ENCODE measurements around the gene STUB1. TPM values are rescaled to one million over a fixed set of nuclear protein-coding genes. Genes with fewer than 3 reads are reported as not detected.

Gene STUB1
- polyA plus RNA-seq, 4 donors: 93.2 to 138 (median 122) TPM

DNA sequence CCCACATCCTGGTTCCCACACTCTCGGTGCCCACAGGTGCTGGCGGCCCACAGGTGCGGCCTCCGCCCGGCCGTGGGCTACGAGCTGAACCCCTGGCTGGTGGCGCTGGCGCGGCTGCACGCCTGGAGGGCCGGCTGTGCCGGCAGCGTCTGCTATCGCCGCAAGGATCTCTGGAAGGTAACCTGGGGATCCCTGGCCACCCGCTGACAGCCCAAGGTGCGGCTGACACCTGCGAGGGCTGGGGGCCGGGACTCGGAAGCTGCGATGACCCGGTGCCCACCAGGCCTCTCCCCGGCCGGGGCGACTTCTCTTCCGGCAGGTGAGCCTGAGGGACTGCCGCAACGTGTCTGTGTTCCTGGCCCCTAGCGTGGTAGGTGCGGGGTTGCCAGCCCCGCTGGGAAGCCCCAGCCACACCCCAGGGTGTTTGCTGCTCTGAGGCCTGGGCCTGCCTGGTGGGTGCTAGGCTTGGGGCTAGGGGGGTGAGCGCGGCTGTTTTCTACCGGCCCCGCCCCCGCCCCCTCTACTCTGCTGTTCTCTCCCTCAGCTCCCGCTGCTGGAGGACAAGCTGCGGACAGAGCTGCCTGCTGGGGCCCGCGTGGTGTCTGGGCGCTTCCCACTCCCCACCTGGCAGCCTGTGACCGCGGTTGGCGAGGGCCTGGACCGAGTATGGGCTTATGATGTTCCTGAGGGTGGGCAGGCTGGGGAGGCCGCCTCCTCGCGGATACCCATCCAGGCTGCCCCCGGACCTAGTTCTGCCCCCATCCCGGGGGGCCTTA, 41.7 kb downstream of the STUB1 start:
- no peak for DNase-seq (ENCODE audit: low read depth in 4 of 4, low spot score in 3 of 4)

- DNase-seq (ENCODE audit: low read depth in 4 of 4, low spot score in 3 of 4): no peak
These were observed 42.8 kb downstream of the STUB1 start for GRCh38 chr16:722835-723633.

DNA sequence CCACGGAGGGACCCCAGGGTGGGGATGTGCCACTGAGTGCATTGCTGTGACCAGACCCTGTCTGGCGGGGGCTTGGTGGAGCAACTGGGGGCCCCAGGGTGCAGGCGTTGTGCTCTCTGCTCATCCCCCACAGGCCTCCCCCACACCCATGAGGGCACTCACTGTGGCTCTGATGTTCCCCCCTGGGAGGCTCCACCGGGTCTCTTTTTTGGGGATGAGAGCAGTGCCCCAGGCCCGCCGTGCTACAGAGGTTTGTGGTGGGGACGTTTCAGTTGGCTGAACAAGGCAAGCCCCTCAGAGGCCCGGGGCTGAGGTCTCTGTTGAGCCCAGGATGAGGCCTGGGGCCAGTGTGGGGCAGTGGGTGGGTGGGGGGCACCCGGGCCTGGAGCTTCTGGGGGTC, 43.5 kb downstream of the STUB1 start:
- no peak for DNase-seq (ENCODE audit: low read depth in 4 of 4, low spot score in 3 of 4)

GRCh38 chr16:724188-725040, 44.2 kb downstream of the STUB1 start:
- DNase-seq (ENCODE audit: low read depth in 4 of 4, low spot score in 3 of 4): no peak

DNA sequence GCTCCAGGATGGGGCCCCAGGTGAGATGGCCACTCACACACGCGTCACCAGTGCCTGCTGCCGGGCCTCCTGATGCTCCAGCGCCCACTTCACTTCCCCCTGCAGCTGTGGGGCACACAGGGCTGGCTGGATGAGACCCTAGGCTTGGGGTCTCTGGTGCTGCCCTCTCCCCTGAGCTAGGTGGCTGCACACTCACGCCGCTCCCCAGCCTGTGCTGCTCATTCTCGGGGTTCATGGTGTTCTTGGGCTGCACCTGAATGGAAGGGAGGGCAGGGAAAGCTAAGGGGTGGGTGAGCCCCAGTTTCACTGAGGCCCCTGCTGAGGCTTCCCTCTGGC, 44.8 kb downstream of the STUB1 start:
- no peak for DNase-seq (ENCODE audit: low read depth in 4 of 4, low spot score in 3 of 4)

DNA sequence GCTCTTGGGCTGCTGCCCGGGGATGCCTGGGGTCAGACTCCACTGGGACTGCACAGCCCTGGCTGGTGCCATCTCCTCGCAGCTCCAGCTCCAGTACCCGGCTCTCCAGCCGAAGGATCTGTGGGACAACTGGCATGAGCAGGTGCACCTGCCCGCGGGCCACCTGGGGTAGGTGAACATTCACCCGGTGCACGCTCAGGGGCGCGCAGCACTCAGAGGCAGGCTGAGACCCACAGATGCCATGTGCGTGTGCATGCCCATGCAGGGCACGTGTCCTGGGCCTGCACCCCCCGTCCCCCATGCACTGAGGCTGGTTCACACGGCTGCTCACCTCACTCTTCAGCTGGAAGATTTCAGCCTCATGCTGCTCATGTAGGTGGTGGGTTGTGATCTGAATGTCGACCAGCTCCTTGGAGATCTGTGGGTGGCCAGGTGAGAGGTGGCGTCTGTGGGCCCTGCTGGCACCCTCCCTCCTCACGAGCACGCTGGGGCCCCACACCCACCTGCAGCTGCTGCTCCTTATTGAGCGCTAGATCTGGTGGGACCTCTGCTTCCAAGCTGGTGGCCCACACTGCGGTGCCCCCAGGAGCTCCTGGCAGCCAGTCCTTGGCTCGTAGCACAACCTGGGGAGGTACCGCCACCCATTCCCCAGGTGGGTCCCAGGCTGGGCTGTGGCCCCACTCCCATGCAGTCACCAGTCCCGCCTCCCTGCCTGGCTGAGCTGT, 45.4 kb downstream of the STUB1 start:
- DNase-seq (ENCODE audit: low read depth in 4 of 4, low spot score in 3 of 4): no peak

DNA sequence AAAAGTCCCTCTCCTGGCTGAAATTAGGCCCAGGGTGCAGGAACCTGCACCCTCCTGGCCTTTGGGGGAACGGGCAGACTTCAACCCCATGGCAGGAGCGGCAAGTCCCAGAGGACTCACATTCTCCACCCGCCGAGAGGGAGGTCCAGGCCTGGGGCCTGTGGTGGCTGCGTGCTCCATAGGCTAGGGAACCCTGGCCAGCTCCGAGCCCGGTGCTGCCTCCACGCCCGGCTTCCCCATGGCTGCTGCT, 45.9 kb downstream of the STUB1 start:
- DNase-seq (ENCODE audit: low read depth in 4 of 4, low spot score in 3 of 4): no peak

DNA sequence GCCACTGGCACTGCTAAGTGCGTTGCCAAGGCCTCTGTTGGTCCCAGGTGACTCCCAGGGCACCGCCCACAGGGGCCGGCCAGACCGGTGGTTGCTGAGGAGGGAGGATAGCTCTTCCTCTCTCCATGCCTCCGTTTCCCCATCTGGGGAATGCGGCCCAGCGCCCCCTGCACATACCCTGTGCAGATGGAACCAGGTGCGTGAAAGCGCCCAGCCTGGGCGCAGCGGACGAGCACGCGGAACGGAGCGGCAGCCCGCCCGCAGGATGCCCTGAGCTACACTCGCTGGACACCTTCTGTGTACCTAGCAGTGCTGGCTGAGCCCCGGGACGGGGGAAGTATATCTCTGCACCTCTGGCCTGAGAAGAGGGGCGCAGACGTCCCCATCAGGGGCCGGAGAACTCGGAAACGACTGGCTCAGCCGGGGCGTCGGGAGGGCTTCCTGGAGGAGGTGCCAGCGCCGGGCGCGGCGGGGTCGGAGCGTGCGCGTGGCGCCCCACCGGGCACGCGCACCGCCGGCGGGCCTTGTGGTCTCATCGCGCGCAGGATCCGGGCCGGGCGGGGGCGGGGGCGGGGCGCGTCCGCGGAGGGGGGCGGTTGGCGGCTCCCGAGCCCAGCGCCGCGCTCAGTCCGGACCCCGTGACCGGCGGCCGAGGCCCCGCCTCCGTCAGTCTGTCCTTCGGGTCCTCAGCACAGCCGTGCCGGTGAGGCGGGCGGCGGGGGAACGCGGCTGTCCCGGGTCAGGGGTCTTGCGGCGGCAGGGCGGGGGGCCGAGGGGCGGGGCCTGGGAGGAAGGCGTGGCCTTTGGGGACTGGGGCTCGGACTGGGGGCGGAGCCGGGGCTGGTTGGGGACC, 46.5 kb downstream of the STUB1 start, which contains the start of the genes CCDC78 and HAGHL:
CCDC78 (minus strand) TSS at position 6 of the 853 bp plus-strand sequence. CDS start 76 bp downstream, outside the sequence.
HAGHL (plus strand) TSS at position 669 of the 853 bp plus-strand sequence. CDS start 404 bp downstream, outside the sequence.
- no peak for DNase-seq (ENCODE audit: low read depth in 4 of 4, low spot score in 3 of 4)

DNA sequence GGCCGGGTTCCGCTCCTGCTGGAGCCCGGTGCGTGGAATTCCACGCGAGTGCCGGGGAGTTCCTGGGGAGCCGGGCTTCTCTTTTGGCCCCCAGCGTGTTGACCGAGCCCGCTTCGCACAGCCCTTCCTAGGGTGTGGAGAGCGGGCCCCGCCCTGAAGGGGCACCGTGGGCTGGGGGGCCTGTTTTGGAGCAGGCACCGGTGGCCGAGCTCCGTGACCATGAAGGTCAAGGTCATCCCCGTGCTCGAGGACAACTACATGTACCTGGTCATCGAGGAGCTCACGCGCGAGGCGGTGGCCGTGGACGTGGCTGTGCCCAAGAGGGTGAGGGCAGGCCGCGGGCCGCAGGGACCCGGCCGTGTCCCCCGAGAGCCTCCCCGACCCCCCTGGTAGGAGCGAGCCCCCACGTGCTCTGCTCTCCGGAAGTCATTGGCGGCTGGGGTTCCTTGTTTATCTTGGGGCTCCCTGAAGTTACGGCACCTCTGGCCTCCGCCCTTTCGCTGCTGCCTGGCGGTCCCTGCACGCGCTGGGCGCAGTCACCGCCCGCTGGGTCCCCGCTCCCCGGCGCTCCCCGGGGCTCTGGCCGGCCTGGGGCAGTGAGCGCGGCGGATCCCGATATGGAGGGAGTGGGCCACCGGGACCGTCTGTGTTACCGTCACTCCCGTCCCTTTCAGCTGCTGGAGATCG, 47.2 kb downstream of the STUB1 start:
- DNase-seq (ENCODE audit: low read depth in 4 of 4, low spot score in 3 of 4): no peak

DNA sequence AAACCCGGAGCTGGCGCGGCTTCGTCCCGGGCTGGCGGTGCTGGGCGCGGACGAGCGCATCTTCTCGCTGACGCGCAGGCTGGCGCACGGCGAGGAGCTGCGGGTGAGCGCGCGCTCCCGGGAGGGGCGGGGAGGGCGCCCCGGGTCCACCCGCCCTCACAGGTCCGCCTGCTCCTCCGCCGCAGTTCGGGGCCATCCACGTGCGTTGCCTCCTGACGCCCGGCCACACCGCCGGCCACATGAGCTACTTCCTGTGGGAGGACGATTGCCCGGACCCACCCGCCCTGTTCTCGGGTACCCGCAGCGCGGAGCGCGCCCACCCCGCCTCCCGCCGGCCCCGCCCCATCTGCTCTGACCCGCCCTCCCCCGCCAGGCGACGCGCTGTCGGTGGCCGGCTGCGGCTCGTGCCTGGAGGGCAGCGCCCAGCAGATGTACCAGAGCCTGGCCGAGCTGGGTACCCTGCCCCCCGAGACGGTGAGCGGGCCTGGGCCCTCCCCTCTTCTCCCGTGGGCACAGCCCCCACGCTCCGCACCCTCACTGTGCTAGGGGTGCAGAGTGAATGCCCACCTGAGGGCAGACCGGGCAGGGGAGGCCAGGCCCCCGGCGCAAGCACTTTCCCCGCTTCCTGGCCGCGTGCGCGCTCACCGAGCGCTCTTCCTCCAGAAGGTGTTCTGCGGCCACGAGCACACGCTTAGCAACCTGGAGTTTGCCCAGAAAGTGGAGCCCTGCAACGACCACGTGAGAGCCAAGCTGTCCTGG, 48.1 kb downstream of the STUB1 start:
- no peak for DNase-seq (ENCODE audit: low read depth in 4 of 4, low spot score in 3 of 4)

DNA sequence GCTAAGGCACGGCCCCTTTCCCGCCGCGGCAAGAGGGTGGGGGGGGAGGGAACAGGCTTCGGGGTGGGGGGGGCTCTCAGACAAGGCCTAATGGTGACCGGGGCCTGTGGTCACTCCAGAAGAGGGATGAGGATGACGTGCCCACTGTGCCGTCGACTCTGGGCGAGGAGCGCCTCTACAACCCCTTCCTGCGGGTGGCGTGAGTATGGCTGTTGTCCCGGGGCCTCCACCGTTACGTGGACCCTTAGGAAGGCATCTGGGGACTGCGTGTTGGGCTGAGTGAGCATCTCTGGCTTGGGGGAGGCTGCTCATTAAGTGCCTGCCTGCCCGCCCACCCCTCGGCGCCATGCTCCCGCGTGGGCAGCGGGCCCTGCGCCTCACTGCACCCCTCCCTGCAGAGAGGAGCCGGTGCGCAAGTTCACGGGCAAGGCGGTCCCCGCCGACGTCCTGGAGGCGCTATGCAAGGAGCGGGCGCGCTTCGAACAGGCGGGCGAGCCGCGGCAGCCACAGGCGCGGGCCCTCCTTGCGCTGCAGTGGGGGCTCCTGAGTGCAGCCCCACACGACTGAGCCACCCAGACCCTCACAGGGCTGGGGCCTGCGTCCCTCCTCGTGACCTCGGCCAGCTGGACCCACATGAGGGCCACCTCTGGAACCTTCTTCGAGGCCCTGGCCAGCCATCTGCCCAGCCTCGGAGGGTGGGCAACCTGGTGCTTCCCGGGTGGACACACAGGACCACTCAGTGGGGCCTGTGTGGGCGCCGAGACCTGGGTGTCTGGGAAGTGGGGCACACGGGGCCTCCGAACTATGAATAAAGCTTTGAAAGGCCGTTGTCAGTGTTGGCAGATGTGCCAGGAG, 48.9 kb downstream of the STUB1 start:
- no peak for DNase-seq (ENCODE audit: low read depth in 4 of 4, low spot score in 3 of 4)

- DNase-seq (ENCODE audit: low read depth in 4 of 4, low spot score in 3 of 4): no peak
These were observed 49.8 kb downstream of the STUB1 start for GRCh38 chr16:729768-730665.

DNA sequence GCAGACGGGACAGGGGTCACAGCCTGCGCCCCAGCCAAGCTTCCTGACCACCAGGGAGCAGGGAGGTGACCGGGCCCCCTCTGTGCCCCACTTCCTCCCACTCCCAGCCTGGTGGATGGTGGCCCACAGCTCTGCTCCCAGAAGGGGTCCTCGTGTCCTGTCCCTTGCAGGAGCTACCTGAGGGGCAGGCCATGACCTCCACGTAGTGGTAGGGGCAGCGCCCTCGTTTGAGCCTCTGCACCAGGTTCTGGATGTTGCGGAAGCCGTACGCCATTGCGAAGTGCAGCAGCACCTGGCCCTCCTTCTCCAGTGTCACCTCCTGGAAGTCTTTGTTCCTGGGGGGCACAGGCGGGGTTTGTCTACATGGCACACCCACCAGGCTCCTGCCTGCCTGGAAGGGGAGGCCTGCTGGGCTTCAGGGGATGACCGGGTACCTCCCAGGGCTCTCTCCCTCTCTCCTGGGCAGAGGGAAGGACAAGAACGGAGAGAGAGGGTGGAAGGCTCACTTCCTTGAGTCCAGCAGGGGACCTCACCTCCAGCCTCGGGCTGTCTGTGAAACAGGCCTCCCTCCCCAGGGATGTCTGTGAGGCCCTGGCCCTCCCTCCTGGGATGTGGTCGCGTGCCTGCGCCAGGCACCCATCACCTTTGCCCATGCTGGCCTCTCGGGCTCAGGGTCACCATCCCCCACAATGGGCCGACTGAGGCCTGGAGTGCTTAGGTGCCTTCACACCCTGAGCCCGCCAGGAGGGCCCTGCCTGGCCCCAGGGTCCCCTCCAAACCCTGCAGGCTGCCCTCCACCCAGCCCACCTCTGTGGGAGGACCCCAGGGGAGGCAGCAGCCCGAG, 50.7 kb downstream of the STUB1 start:
- DNase-seq (ENCODE audit: low read depth in 4 of 4, low spot score in 3 of 4): no peak

GRCh38 chr16:732332-732731, 52.1 kb downstream of the STUB1 start:
- no peak for DNase-seq (ENCODE audit: low read depth in 4 of 4, low spot score in 3 of 4)
